T-helper 2 cell treated with Interferon-gamma antibody and Interleukin-4, amounts not matched to agents 5 μg/mL and 100 μg/mL, for 36 hours (primary cell): Measurements from ENCODE around the gene TAOK3.

ENCODE experiments used
- DNase-seq: peaks from one replicate; pipeline ENCODE4 v3.0.0; 2021; ENCODE audit warnings: low spot score
- H3K27ac Mint-ChIP-seq: one replicate; pipeline ENCODE4 v1.8.0; 2021; ENCODE audit warnings: mild to moderate bottlenecking, mixed read lengths
- H3K27me3 Mint-ChIP-seq: one replicate; pipeline ENCODE4 v1.8.0; 2021; ENCODE audit warnings: low read depth, mixed read lengths
- H3K36me3 Mint-ChIP-seq: one replicate; pipeline ENCODE4 v1.8.0; 2021; ENCODE audit warnings: low read depth, mixed read lengths
- H3K4me1 Mint-ChIP-seq: one replicate; pipeline ENCODE4 v1.8.0; 2021; ENCODE audit warnings: low read depth, mixed read lengths
- H3K4me3 Mint-ChIP-seq: one replicate; pipeline ENCODE4 v1.8.0; 2022; ENCODE audit warnings: mild to moderate bottlenecking, moderate library complexity, mixed read lengths
- H3K9me3 Mint-ChIP-seq: one replicate; pipeline ENCODE4 v1.8.0; 2021; ENCODE audit warnings: mixed read lengths

The TAOK3 gene

GRCh38 chr12:118101051-118101450 lies 271.7 kb downstream of the TAOK3 start:
- H3K9me3 Mint-ChIP-seq, result no peaks in the 10 kb centered on the region
- H3K4me1 Mint-ChIP-seq, result peaks cover 6% of the 10 kb centered on the region
- no peak overlapping the region for H3K27ac Mint-ChIP-seq
- DNase-seq, result no peak
- peaks cover 2% of the 10 kb centered on the region for H3K36me3 Mint-ChIP-seq
- H3K4me3 Mint-ChIP-seq, result no peak overlapping the region
- peaks cover 19% of the 10 kb centered on the region for H3K27me3 Mint-ChIP-seq
